HCT116 (cell line): ENCODE results near the gene GPX1. TPM values are rescaled to one million over a fixed set of nuclear protein-coding genes. Genes with fewer than 3 reads are reported as not detected.

Source experiments
- ATAC-seq: fragments of 200-7000 bp; cut with Tn5 transposase; 2 replicates; pipeline ENCODE4 v1.9.1; 2020; ENCODE audit warnings: mild to moderate bottlenecking, moderate library complexity
- BruUV-seq: library from RNA; stranded (reverse); fragments of 400-500 nt; replicated peaks from 2 replicates; lab custom pipeline; 2021; lab: Mats Ljungman, UMichigan
- CTCF ChIA-PET: fragments of 300-600 bp; sonication (Branson Sonifier 250); formaldehyde crosslinking; loops from one replicate; lab custom pipeline; 2021; ENCODE audit warnings: antibody characterized with exemption; lab: Charles Lee
- POLR2A ChIA-PET: fragments of 300-600, 350-600 bp; sonication (Branson Sonifier 250); formaldehyde crosslinking; loops from one replicate; lab custom pipeline; 2021; ENCODE audit warnings: antibody characterized with exemption; lab: Charles Lee
- RAD21 ChIA-PET, 2 experiments: fragments of 300-600 bp; sonication (Branson Sonifier 250); formaldehyde crosslinking; loops; one replicate each; lab custom pipeline; 2023; ENCODE audit warnings: low total read pairs in 2 of 2; ENCODE audit not compliant: uncharacterized antibody in 2 of 2, unreplicated experiment in 2 of 2, low non-redundant PET in 1 of 2; lab: Charles Lee
- DNase-seq: peaks from one replicate; pipeline ENCODE4 v3.0.0-alpha.2; 2010; ENCODE audit warnings: low read depth, low spot score
- H2AFZ ChIP-seq: fragments of 200-600 bp; shearing (Covaris generic), sonication (generic); 2 replicates; pipeline ENCODE4 v1.6.1; 2017; ENCODE audit warnings: low read depth, mixed run types, mixed read lengths, antibody characterized with exemption, low read length; ENCODE audit not compliant: poor library complexity, severe bottlenecking
- H3K27ac ChIP-seq: 2 replicates; pipeline ENCODE4 v1.5.1; 2012; ENCODE audit warnings: low read depth, low read length
- H3K27me3 ChIP-seq: fragments of 200-600 bp; sonication (generic); 2 replicates; pipeline ENCODE4 v1.6.1; 2016; ENCODE audit warnings: mixed run types, low read length, mixed read lengths; ENCODE audit not compliant: insufficient read depth
- H3K36me3 ChIP-seq, 2 experiments: fragments of 200-500 bp in 1 of 2; fragments of 200-600 bp in 1 of 2; sonication (Bioruptor generic) in 1 of 2; sonication (generic) in 1 of 2; 2 replicates each; pipeline versions ENCODE4 v1.5.1 to v1.6.1; 2014 to 2016; ENCODE audit warnings: low read length in 2 of 2, inconsistent platforms in 1 of 2, mixed read lengths in 1 of 2, mixed run types in 1 of 2; ENCODE audit not compliant: insufficient read depth in 2 of 2, control insufficient read depth in 1 of 2
- H3K4me1 ChIP-seq, 2 experiments: fragments of 200-600 bp in 1 of 2; sonication (generic) in 1 of 2; 2 replicates each; pipeline versions ENCODE4 v1.5.1 to v1.6.1; 2012 to 2017; ENCODE audit warnings: low read length in 2 of 2, inconsistent platforms in 1 of 2, mild to moderate bottlenecking in 1 of 2, mixed read lengths in 1 of 2, mixed run types in 1 of 2, moderate library complexity in 1 of 2; ENCODE audit not compliant: insufficient read depth in 2 of 2, control insufficient read depth in 1 of 2
- H3K4me2 ChIP-seq: fragments of 200-600 bp; sonication (generic); 2 replicates; pipeline ENCODE4 v1.6.1; 2017; ENCODE audit warnings: mixed run types, low read length, mixed read lengths
- H3K4me3 ChIP-seq, 2 experiments: fragments of 200-600 bp in 1 of 2; sonication (generic) in 1 of 2; replicated peaks in 1 of 2; 2 replicates each; pipeline ENCODE4 v1.5.1; 2011 to 2016; ENCODE audit warnings: low read length in 2 of 2, control low read depth in 1 of 2, low read depth in 1 of 2, mild to moderate bottlenecking in 1 of 2, mixed read lengths in 1 of 2, mixed run types in 1 of 2
- H3K79me2 ChIP-seq: fragments of 200-600 bp; sonication (generic); 2 replicates; pipeline ENCODE4 v1.6.1; 2017; ENCODE audit warnings: mild to moderate bottlenecking, mixed run types, low read length, moderate library complexity, mixed read lengths; ENCODE audit not compliant: insufficient read depth
- H3K9ac ChIP-seq: fragments of 200-600 bp; sonication (generic); 2 replicates; pipeline ENCODE4 v1.6.1; 2016; ENCODE audit warnings: low read length, mixed read lengths
- H3K9me2 ChIP-seq: fragments of 200-600 bp; sonication (generic), shearing (Covaris generic); 2 replicates; pipeline ENCODE4 v1.6.1; 2017; ENCODE audit warnings: mixed run types, mild to moderate bottlenecking, moderate library complexity; ENCODE audit not compliant: insufficient read depth
- H3K9me3 ChIP-seq, 2 experiments: fragments of 200-500 bp in 1 of 2; fragments of 200-600 bp in 1 of 2; sonication (Bioruptor generic) in 1 of 2; sonication (generic) in 1 of 2; 2 replicates each; pipeline ENCODE4 v1.6.1; 2014 to 2017; ENCODE audit warnings: low read length in 2 of 2, mixed read lengths in 2 of 2, inconsistent platforms in 1 of 2, low read depth in 1 of 2, mild to moderate bottlenecking in 1 of 2, mixed run types in 1 of 2, moderate library complexity in 1 of 2; ENCODE audit not compliant: control insufficient read depth in 1 of 2, insufficient read depth in 1 of 2
- H4K20me1 ChIP-seq: fragments of 200-600 bp; sonication (generic), shearing (Covaris generic); 2 replicates; pipeline ENCODE4 v1.6.1; 2017; ENCODE audit warnings: mixed run types, mild to moderate bottlenecking, moderate library complexity; ENCODE audit not compliant: insufficient read depth
- CBX3 ChIP-seq: IDR thresholded peaks from 2 replicates; pipeline ENCODE4 v1.6.1; 2012; ENCODE audit warnings: low read depth
- CEBPB ChIP-seq: IDR thresholded peaks from 2 replicates; pipeline ENCODE4 v1.6.1; 2012; ENCODE audit warnings: low read depth
- EGR1 ChIP-seq: IDR thresholded peaks from 2 replicates; pipeline ENCODE4 v1.6.1; 2012; ENCODE audit warnings: low read depth
- ELF1 ChIP-seq: IDR thresholded peaks from 2 replicates; pipeline ENCODE4 v1.6.1; 2012; ENCODE audit warnings: low read depth, borderline replicate concordance
- EZH2 ChIP-seq: fragments of 200-600 bp; sonication (generic); IDR thresholded peaks from 2 replicates; pipeline ENCODE4 v1.6.1; 2017; ENCODE audit warnings: antibody characterized with exemption, mixed run types
- EZH2phosphoT487 ChIP-seq: fragments of 200-600 bp; IDR thresholded peaks from 2 replicates; pipeline ENCODE4 v1.6.1; 2018; ENCODE audit warnings: antibody characterized with exemption, borderline replicate concordance
- FOSL1 ChIP-seq: IDR thresholded peaks from 2 replicates; pipeline ENCODE4 v1.6.1; 2012; ENCODE audit warnings: low read depth
- POLR2A ChIP-seq: IDR thresholded peaks from 2 replicates; pipeline ENCODE4 v1.7.0; 2011; ENCODE audit warnings: borderline replicate concordance; ENCODE audit not compliant: insufficient read depth, insufficient read length; ENCODE audit errors: extremely low read depth
- POLR2AphosphoS5 ChIP-seq: IDR thresholded peaks from 2 replicates; pipeline ENCODE4 v1.6.1; 2011; ENCODE audit warnings: mild to moderate bottlenecking, low read depth, low read length, moderate library complexity
- RAD21 ChIP-seq: IDR thresholded peaks from 2 replicates; pipeline ENCODE4 v1.6.1; 2012; ENCODE audit warnings: low read depth, mild to moderate bottlenecking
- SIN3A ChIP-seq: IDR thresholded peaks from 2 replicates; pipeline ENCODE4 v1.6.1; 2012; ENCODE audit warnings: low read depth
- SRF ChIP-seq: IDR thresholded peaks from 2 replicates; pipeline ENCODE4 v1.6.1; 2012; ENCODE audit warnings: low read depth
- YY1 ChIP-seq: IDR thresholded peaks from 2 replicates; pipeline ENCODE4 v1.6.1; 2011; ENCODE audit warnings: low read length, low read depth, moderate library complexity, mild to moderate bottlenecking; ENCODE audit not compliant: insufficient replicate concordance; ENCODE audit errors: extremely low read depth
- ZFX ChIP-seq: fragments of 450-650 bp; IDR thresholded peaks from 2 replicates; pipeline ENCODE4 v1.6.1; 2017
- intact Hi-C: fragments of 100-400 bp; cut with micrococcal nuclease; formaldehyde crosslinking; loops from 2 replicates; pipeline ENCODE4 v1.10.0; 2022
- total RNA-seq: library from RNA; stranded (reverse); gene quantifications from one replicate; pipeline ENCODE4 v1.2.1, GENCODE V29; 2021; ENCODE audit not compliant: unreplicated experiment
- TF ChIP-seq, protein P1 (sequence below): IDR thresholded peaks from 2 replicates; pipeline ENCODE4 v1.6.1; 2012
- TF ChIP-seq, protein P2 (sequence below): IDR thresholded peaks from 2 replicates; pipeline ENCODE4 v1.6.1; 2012; ENCODE audit warnings: low read depth
- TF ChIP-seq, protein P3 (sequence below), 3 experiments: fragments of 200-600 bp in 1 of 3; sonication (generic) in 1 of 3; IDR thresholded peaks in 2 of 3; conservative IDR thresholded peaks in 1 of 3; 2 replicates each; pipeline ENCODE4 v1.5.1; 2012 to 2017; ENCODE audit warnings: low read depth in 2 of 3, low read length in 2 of 3, antibody characterized with exemption in 1 of 3, borderline replicate concordance in 1 of 3, control low read depth in 1 of 3, mild to moderate bottlenecking in 1 of 3, mixed read lengths in 1 of 3, mixed run types in 1 of 3, moderate library complexity in 1 of 3; ENCODE audit not compliant: insufficient read depth in 1 of 3
- TF ChIP-seq, protein P4 (sequence below): IDR thresholded peaks from 2 replicates; pipeline ENCODE4 v1.6.1; 2011; ENCODE audit warnings: mild to moderate bottlenecking, low read length, moderate library complexity; ENCODE audit not compliant: insufficient replicate concordance; ENCODE audit errors: extremely low read depth
- TF ChIP-seq, protein P5 (sequence below): IDR thresholded peaks from 2 replicates; pipeline ENCODE4 v1.6.1; 2012

Gene GPX1
- total RNA-seq, 1 experiment from 2014 or later, result 330 TPM

DNA sequence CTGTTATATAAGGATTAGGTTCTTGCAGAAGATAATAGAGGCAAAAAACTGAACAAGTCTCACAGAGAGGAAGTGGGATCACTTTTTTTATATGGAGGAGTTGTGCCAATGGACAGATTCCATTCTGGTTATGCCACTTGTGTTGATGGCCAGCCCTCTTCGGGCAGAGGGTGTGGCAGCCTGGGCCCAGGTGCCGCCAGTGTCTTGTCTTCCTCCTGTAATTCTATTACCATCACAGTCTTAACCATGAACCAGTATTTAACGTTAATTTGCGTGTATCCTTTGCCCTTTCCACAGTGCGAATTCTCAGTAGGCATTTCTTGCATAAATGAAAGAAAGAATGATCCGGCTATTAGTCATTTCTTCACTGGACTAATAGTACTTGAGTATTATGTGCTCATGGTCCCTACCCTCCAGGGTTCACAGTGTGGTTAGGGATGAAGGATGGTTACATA is 11.3 kb downstream of the GPX1 start:
- Histone ChIP-seq H4K20me1 (no peaks in the 10 kb centered on the region), H3K9me3 (no peaks in the 10 kb centered on the region), H2AFZ (peak overlapping the region; percentile 80), H3K4me2 (no peak overlapping the region; the same call in 1 of the 2 replicates), H3K27me3 (no peaks in the 10 kb centered on the region), H3K79me2 (no peaks in the 10 kb centered on the region), H3K9me2 (no peaks in the 10 kb centered on the region), H3K4me1 (peaks cover 7 to 22% of the 10 kb centered on the region in 2 experiments), H3K9ac (no peak overlapping the region), H3K27ac (0 out of 2 replicates have a peak overlapping the region, but pooled peaks have one; percentile 17), H3K36me3 (no peaks in the 10 kb centered on the region), H3K4me3 (no peak overlapping the region)
- ATAC-seq (no peak), DNase-seq (no peak)
- TF ChIP-seq, protein P1, sequence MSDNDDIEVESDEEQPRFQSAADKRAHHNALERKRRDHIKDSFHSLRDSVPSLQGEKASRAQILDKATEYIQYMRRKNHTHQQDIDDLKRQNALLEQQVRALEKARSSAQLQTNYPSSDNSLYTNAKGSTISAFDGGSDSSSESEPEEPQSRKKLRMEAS, result no peak
- no peak for TF ChIP-seq YY1
- TF ChIP-seq EZH2, result no peak
- TF ChIP-seq POLR2A, result no peak
- no peak for TF ChIP-seq EZH2phosphoT487
- no peak for TF ChIP-seq CEBPB
- no peak for TF ChIP-seq ZFX
- TF ChIP-seq SIN3A, result no peak
- TF ChIP-seq, protein P2, sequence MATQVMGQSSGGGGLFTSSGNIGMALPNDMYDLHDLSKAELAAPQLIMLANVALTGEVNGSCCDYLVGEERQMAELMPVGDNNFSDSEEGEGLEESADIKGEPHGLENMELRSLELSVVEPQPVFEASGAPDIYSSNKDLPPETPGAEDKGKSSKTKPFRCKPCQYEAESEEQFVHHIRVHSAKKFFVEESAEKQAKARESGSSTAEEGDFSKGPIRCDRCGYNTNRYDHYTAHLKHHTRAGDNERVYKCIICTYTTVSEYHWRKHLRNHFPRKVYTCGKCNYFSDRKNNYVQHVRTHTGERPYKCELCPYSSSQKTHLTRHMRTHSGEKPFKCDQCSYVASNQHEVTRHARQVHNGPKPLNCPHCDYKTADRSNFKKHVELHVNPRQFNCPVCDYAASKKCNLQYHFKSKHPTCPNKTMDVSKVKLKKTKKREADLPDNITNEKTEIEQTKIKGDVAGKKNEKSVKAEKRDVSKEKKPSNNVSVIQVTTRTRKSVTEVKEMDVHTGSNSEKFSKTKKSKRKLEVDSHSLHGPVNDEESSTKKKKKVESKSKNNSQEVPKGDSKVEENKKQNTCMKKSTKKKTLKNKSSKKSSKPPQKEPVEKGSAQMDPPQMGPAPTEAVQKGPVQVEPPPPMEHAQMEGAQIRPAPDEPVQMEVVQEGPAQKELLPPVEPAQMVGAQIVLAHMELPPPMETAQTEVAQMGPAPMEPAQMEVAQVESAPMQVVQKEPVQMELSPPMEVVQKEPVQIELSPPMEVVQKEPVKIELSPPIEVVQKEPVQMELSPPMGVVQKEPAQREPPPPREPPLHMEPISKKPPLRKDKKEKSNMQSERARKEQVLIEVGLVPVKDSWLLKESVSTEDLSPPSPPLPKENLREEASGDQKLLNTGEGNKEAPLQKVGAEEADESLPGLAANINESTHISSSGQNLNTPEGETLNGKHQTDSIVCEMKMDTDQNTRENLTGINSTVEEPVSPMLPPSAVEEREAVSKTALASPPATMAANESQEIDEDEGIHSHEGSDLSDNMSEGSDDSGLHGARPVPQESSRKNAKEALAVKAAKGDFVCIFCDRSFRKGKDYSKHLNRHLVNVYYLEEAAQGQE, result no peak
- TF ChIP-seq SRF, result no peak
- TF ChIP-seq ELF1, result no peak
- TF ChIP-seq, protein P3, sequence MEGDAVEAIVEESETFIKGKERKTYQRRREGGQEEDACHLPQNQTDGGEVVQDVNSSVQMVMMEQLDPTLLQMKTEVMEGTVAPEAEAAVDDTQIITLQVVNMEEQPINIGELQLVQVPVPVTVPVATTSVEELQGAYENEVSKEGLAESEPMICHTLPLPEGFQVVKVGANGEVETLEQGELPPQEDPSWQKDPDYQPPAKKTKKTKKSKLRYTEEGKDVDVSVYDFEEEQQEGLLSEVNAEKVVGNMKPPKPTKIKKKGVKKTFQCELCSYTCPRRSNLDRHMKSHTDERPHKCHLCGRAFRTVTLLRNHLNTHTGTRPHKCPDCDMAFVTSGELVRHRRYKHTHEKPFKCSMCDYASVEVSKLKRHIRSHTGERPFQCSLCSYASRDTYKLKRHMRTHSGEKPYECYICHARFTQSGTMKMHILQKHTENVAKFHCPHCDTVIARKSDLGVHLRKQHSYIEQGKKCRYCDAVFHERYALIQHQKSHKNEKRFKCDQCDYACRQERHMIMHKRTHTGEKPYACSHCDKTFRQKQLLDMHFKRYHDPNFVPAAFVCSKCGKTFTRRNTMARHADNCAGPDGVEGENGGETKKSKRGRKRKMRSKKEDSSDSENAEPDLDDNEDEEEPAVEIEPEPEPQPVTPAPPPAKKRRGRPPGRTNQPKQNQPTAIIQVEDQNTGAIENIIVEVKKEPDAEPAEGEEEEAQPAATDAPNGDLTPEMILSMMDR (IDR thresholded peaks at IDR 0.05 in 2 of 3, conservative IDR thresholded peaks at IDR 0.05 in 1 of 3; ENCODE audit: borderline replicate concordance in 1 of 3, insufficient read depth in 1 of 3, low read depth in 2 of 3, low read length in 2 of 3), result no peak
- no peak for TF ChIP-seq FOSL1
- no peak for TF ChIP-seq POLR2AphosphoS5
- TF ChIP-seq, protein P4, sequence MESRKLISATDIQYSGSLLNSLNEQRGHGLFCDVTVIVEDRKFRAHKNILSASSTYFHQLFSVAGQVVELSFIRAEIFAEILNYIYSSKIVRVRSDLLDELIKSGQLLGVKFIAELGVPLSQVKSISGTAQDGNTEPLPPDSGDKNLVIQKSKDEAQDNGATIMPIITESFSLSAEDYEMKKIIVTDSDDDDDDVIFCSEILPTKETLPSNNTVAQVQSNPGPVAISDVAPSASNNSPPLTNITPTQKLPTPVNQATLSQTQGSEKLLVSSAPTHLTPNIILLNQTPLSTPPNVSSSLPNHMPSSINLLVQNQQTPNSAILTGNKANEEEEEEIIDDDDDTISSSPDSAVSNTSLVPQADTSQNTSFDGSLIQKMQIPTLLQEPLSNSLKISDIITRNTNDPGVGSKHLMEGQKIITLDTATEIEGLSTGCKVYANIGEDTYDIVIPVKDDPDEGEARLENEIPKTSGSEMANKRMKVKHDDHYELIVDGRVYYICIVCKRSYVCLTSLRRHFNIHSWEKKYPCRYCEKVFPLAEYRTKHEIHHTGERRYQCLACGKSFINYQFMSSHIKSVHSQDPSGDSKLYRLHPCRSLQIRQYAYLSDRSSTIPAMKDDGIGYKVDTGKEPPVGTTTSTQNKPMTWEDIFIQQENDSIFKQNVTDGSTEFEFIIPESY, result no peak
- TF ChIP-seq CBX3, result no peak
- TF ChIP-seq EGR1, result no peak
- TF ChIP-seq RAD21, result no peak
- TF ChIP-seq, protein P5, sequence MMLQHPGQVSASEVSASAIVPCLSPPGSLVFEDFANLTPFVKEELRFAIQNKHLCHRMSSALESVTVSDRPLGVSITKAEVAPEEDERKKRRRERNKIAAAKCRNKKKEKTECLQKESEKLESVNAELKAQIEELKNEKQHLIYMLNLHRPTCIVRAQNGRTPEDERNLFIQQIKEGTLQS, result no peak
- BruUV-seq, result no TSS peak
- POLR2A ChIA-PET, result no interaction called here
- RAD21 ChIA-PET, result no interaction called here
- intact Hi-C loops, result no loop called here
- CTCF ChIA-PET, result no interaction called here
